Thyroid gland (tissue), 4 donors: Measurements from ENCODE around the gene MT1E. TPM values are rescaled to one million over a fixed set of nuclear protein-coding genes. Genes with fewer than 3 reads are reported as not detected.
A peak's percentile ranks its signal among the peaks of the same experiment; 100 is the strongest.

Experiments used
- DNase-seq, 2 donors: peaks; one replicate each; pipeline ENCODE4 v3.0.0-alpha.2; 2019
- H3K27ac ChIP-seq, 3 donors: fragments of 200-600 bp; sonication (generic); 1 replicate in 2 of 3; 2 replicates in 1 of 3; pipeline ENCODE4 v1.5.1; 2016 to 2019; ENCODE audit warnings: mild to moderate bottlenecking in 1 of 3, moderate library complexity in 1 of 3
- H3K27me3 ChIP-seq: fragments of 200-600 bp; sonication (generic); one replicate; pipeline ENCODE4 v1.5.1; 2019
- H3K36me3 ChIP-seq, 2 donors: fragments of 200-600 bp; sonication (generic); one replicate each; pipeline ENCODE4 v1.5.1; 2016 to 2019
- H3K4me1 ChIP-seq, 2 donors: fragments of 200-600 bp; sonication (generic); one replicate each; pipeline ENCODE4 v1.5.1; 2017 to 2019
- H3K4me3 ChIP-seq, 3 donors: fragments of 200-600 bp; sonication (generic); replicated peaks in 1 of 3; 1 replicate in 2 of 3; 2 replicates in 1 of 3; pipeline ENCODE4 v1.5.1; 2016; ENCODE audit warnings: mild to moderate bottlenecking in 1 of 3
- H3K9me3 ChIP-seq: fragments of 200-600 bp; sonication (generic); one replicate; pipeline ENCODE4 v1.5.1; 2017
- CTCF ChIP-seq, 6 experiments: fragments of 200-600 bp in 3 of 6; fragments of 450-650 bp in 3 of 6; sonication (generic) in 3 of 6; IDR thresholded peaks; one replicate each; pipeline ENCODE4 v1.5.1; 2016 to 2019; ENCODE audit warnings: antibody characterized with exemption in 6 of 6, mild to moderate bottlenecking in 2 of 6, inconsistent platforms in 1 of 6, moderate library complexity in 1 of 6
- POLR2A ChIP-seq, 2 donors: fragments of 450-650 bp; IDR thresholded peaks; one replicate each; pipeline ENCODE4 v1.6.1; 2017; ENCODE audit warnings: antibody characterized with exemption in 2 of 2, mild to moderate bottlenecking in 2 of 2, moderate library complexity in 1 of 2
- WGBS, 2 donors: methylation state at CpG; one replicate each; pipeline ENCODE4 v1.1.5; 2017; 5-methylcytosine and 5-hydroxymethylcytosine counted together
- intact Hi-C: fragments of 100-400 bp; cut with DNase I; formaldehyde crosslinking; loops from one replicate; pipeline ENCODE4 v1.15.1; 2023
- total RNA-seq, 4 donors: library from RNA; depleted of rRNA; stranded (reverse); fragments of >200 nt; gene quantifications; one replicate each; pipeline ENCODE4 v1.2.3, GENCODE V29; 2016

MT1E gene
- total RNA-seq, 4 donors from 2014 or later: 111 to 1,129 (median 368) TPM

DNA sequence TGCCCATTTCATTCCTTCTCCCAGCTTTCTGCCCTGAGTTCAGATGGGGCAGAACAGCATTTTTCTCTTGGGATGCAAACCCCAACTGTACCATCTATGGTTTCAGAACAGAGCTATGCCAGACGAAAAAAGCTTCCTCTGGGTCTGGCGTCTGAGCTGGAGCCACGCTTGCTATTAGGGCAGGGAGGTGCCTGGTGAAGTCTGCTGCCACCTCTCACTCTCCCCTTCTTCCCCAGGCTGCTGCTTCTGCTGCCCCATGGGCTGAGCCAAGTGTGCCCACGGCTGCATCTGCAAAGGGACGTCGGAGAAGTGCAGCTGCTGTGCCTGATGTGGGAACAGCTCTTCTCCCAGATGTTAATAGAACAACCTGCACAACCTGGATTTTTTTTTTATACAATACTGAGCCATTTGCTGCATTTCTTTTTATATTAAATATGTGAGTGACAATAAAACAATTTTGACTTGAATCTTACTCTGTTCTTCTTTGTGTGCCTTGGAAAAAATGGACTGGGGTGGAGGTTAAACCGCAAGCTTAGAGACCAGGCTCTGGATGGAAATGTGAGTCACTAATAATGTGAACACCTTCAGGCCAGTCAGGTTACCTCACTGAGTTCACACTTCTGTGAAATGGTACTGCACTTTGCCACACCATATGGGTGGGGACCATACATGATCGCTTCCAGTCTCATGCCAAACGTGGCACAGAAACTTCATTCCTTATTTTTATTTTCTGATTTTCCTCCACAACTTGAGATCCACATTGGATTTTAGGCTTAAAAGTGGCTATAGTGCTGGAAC, 11.2 kb downstream of the MT1E start:
- Histone ChIP-seq H3K27ac (no peak overlapping the region), H3K27me3 (peaks cover 4% of the 10 kb centered on the region), H3K9me3 (no peaks in the 10 kb centered on the region), H3K36me3 (no peaks in the 10 kb centered on the region), H3K4me1 (peaks cover 4 to 20% of the 10 kb centered on the region in 2 donors), H3K4me3 (no peak overlapping the region)
- no peak for DNase-seq
- WGBS, 2 donors: 71 to 85% methylated on average over 9 of the region's 9 CpGs
- intact Hi-C loops: no loop called here
- no peak for TF ChIP-seq CTCF (IDR thresholded peaks at IDR 0.05)
- no peak for TF ChIP-seq POLR2A (IDR thresholded peaks at IDR 0.05)

- Histone ChIP-seq H3K9me3 (no peaks in the 10 kb centered on the region), H3K27ac (peak within 1 kb of the TSS; percentile 26 to 61 (median 43)), H3K27me3 (peaks cover 4% of the 10 kb centered on the region), H3K4me3 (peak within 1 kb of the TSS in 2 of 3 donors; percentile 27 to 40), H3K4me1 (peaks cover 4 to 20% of the 10 kb centered on the region in 2 donors), H3K36me3 (no peaks in the 10 kb centered on the region)
- intact Hi-C loops: no loop called here
- TF ChIP-seq POLR2A (IDR thresholded peaks at IDR 0.05) (peak in 1 of 2 donors; percentile 73), CTCF (IDR thresholded peaks at IDR 0.05) (peak in 1 of 6 experiments; percentile 1)
- WGBS, 2 donors: 12 to 23% methylated on average over 42 to 58 of the region's 68 CpGs
- DNase-seq: peak; percentile 76 to 78
These were observed 12.5 kb downstream of the MT1E start, which contains the start of gene MT1A for GRCh38 chr16:56637814-56638750. Gene MT1A, plus strand, starts transcription at chr16:56638666. Its CDS starts 73 bp downstream, at chr16:56638739.

DNA sequence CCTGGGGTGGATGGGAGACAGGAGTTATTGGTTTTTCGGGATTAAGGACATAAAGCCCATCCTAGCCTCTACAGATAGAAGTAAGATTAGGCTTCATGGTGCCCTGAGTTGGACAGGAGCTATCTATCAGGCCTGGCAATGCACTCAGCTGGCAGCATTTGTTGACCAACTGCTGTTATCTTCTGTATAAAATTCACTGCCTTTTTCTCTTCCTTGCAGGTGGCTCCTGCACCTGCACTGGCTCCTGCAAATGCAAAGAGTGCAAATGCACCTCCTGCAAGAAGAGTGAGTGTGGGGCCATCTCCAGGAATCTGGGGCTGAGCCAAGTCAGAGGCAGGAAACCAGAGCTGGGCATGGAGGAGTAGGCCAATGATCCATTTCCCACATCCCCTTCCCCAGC, 13.5 kb downstream of the MT1E start:
- DNase-seq: no peak
- no peaks in the 10 kb centered on the region for H3K9me3 ChIP-seq
- 65 to 67% methylated on average over 1 of the region's 1 CpG for WGBS, 2 donors
- TF ChIP-seq POLR2A (IDR thresholded peaks at IDR 0.05): no peak
- no peak for TF ChIP-seq CTCF (IDR thresholded peaks at IDR 0.05)
- H3K36me3 ChIP-seq: no peaks in the 10 kb centered on the region
- no peak overlapping the region for H3K27ac ChIP-seq
- intact Hi-C loops: no loop called here
- peaks cover 4% of the 10 kb centered on the region for H3K27me3 ChIP-seq
- H3K4me1 ChIP-seq: peaks cover 11 to 30% of the 10 kb centered on the region in 2 donors
- H3K4me3 ChIP-seq: no peak overlapping the region

DNA sequence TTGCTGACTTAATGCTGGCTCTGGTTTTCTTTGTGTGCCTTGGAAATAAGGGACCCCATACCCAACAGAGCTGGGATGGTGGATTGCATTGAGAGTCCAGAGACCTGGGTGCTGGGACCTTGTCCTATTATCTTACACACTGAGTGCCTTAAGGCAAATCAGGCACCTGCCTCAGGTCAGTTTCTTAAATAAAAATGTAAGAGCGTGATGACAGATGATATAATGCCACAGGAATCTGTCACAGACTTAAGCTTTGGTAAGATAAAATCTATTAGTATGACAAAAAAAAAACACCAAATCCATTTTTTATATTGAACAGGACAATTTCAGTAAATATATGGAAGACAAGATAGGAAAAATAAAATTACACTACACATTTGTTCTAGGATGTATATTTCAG, 14.5 kb downstream of the MT1E start:
- Histone ChIP-seq H3K36me3 (no peaks in the 10 kb centered on the region), H3K27me3 (peaks cover 4% of the 10 kb centered on the region), H3K9me3 (no peaks in the 10 kb centered on the region), H3K4me1 (peaks cover 11 to 33% of the 10 kb centered on the region in 2 donors), H3K4me3 (no peak overlapping the region), H3K27ac (no peak overlapping the region)
- intact Hi-C loops: no loop called here
- 92 to 97% methylated on average over 1 of the region's 1 CpG for WGBS, 2 donors
- TF ChIP-seq CTCF (IDR thresholded peaks at IDR 0.05): no peak
- TF ChIP-seq POLR2A (IDR thresholded peaks at IDR 0.05): no peak
- DNase-seq: no peak
